GM12864 (cell line): ENCODE results near the gene FSTL4.

ENCODE experiments used
- DNase-seq: peaks from one replicate; pipeline ENCODE4 v3.0.0-alpha.2; 2011; ENCODE audit warnings: low read depth
- H3K4me3 ChIP-seq: 2 replicates; pipeline ENCODE4 v1.5.1; 2011; ENCODE audit warnings: mild to moderate bottlenecking, low read depth, low read length, control low read depth
- TF ChIP-seq, protein P1 (sequence below): IDR thresholded peaks from 2 replicates; pipeline ENCODE4 v1.5.1; 2011; ENCODE audit warnings: low read depth, mild to moderate bottlenecking, moderate library complexity, low read length, control low read depth, inconsistent platforms; ENCODE audit errors: missing control alignments

Gene FSTL4

DNA sequence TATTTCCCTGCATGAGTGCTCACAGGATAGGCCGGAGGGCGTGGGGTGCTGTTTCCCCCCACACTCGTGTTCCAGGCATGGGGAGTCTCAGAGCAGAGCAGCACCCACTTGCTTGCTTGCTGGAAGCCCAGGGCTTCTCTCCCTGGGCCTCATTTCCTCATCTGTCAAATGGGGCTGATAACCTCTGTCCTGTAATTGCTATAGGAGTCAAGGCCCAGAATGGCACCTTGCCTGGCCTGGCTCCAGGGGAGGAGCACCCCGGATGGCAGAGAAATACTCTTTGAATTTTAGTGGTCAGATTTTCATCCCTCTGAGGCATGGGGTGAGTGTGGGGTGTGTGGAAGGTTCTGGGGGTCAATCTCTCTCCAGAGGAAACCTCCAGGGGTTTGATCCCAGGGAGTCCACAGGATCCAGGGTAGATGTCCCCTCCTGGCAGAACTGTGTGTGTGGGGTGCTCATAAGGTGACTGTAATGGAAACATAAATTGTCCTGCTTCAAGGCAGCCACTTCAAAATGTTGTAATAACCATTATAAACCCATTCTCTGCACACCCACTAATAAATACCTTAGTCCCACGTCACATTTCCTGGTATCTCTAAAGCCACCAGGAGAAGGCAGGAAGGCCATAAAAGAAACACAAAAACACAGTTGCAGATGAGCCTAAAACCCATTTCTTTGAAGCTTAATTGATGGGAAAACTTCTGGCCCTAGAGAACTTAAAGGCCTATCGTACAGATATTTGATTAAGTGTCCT lies 272.2 kb downstream of the FSTL4 start:
- TF ChIP-seq, protein P1, sequence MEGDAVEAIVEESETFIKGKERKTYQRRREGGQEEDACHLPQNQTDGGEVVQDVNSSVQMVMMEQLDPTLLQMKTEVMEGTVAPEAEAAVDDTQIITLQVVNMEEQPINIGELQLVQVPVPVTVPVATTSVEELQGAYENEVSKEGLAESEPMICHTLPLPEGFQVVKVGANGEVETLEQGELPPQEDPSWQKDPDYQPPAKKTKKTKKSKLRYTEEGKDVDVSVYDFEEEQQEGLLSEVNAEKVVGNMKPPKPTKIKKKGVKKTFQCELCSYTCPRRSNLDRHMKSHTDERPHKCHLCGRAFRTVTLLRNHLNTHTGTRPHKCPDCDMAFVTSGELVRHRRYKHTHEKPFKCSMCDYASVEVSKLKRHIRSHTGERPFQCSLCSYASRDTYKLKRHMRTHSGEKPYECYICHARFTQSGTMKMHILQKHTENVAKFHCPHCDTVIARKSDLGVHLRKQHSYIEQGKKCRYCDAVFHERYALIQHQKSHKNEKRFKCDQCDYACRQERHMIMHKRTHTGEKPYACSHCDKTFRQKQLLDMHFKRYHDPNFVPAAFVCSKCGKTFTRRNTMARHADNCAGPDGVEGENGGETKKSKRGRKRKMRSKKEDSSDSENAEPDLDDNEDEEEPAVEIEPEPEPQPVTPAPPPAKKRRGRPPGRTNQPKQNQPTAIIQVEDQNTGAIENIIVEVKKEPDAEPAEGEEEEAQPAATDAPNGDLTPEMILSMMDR: no peak
- DNase-seq: no peak

DNA sequence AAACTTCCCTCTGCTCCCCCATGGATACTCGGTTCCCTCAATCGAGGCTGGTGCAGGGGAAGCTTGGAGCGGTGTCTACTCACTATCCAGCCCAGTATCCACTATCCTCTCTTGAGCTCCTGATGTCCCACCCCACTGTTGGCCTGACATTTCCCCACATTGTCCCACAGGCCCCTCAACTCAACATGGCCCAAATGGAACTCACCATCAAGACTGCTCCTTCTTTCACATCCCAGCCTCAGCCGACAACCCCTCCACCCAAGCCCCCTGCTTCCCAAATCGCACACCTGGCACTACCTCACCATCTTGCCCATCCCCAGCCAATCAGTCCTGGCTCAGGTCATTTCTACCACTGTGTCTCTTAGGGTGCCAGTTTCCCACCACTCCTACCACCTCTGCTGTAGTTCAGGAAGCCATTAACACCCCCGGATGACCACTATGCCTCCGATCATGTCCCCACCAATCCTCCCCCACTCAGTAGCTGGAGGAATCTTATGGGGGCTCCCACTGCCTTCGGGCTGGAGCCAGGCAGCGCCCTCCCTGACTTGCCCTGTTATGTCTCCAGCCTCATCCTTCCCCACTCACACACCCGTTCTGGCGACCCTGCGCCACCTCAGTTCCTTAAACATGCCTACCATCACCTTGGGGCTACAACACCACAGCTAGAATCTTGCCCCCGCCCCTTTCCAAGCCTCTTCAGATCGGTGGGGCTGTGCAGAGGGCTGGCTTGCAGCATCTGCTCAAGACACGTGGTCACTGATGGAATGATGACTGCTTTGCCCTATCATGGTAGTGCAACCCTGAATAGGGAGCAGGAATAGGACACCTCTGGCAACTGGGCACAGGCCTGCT lies 273.6 kb downstream of the FSTL4 start:
- no peak overlapping the region for H3K4me3 ChIP-seq
- DNase-seq: no peak
- TF ChIP-seq, protein P1: no peak

More for the DNA sequence above, 272.2 kb downstream of the FSTL4 start:
- no peak overlapping the region for H3K4me3 ChIP-seq

DNA sequence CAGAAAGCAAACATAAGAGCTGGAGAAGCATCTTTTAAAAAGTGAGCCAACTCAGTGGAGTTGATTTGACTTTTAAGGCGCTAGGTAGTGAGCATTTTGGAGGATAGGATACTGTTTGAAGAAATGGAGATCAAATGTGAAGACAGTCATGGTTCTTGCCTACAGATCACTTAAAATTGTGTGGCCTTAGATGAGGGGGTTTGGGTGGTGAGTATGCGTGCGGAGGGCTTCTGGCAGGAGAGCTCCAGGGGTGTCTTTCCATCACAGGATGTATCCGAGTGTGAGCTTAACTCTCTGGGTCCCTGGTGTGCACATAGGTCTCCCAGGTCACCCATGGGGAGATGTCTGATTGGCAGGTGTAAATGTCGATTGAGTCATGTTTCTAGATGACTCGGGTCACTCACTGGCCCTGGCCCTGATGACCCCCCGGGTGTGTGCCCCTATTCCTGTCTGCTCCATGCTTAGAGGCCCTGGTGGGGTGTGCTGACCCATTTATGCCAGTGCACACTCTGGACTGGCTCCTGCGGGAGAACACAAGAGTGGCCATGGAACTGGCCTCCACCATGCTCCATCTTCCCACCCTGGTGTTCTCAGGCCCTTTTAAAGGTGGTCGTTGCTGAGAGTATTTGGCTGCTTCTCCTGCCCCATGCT lies 274.4 kb downstream of the FSTL4 start:
- DNase-seq: no peak
- TF ChIP-seq, protein P1: no peak
- H3K4me3 ChIP-seq: no peak overlapping the region

DNA sequence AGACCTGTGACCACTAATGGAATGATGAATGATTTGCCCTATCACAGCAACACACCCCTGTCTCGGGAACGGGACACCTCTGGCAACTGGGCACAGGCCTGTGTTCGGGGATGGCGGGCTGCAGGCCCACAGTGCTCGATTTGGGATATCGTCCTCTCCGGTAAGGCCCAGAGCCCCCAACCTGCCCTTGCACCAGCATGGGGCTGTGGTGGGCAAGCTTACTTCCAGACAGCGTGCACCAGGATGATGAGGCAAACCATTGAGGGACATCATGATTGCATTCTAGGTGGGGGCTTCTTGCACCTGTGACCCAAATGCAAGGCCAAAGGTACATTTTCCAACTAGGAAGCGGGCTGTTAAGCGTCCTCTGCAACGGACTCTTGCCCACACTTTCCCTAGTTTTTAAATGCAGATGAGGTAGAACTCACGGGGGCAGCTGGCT lies 275.4 kb downstream of the FSTL4 start:
- DNase-seq: no peak
- no peak overlapping the region for H3K4me3 ChIP-seq
- TF ChIP-seq, protein P1: no peak

DNA sequence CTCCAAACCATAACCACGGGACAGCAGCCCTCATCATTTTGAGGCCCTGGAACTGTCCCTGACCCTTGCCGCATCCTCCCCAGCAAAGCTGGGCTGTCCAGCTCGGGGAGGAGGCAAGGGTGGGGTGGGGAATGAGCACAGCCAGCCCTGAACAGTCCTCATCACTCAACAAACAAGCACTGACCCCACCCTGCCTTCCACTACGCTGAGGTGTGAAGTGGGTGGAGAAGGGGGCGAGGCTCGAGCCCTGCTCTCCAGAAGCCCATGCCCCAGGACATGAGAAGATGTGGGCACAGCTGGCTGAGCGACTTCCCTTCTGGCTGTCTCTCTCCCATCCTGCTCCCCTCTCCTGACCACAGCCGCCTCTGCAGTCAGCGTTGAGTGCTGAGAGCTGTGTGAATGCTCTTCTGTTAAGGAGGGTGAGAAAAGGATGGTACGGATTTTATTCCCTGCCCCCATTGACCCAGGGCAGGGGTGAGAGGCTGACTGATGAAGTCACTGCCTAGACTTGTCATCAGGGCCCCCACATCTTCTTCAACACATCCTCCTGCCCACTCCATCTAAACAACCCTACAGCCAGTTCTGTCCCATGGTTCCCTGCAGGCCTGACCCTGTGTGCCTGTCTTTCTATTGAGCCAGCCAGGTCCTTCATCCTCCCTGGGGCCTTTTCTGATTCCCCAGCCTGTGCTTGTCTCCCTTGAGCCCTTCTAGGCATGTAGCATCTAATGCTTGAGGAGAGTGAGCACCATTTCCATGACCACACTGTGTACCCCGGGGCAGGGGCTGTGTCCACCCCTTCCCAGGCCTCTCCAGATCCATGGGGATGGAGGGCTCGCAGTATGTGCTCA lies 276.0 kb downstream of the FSTL4 start:
- H3K4me3 ChIP-seq: no peak overlapping the region
- TF ChIP-seq, protein P1: no peak
- DNase-seq: no peak

DNA sequence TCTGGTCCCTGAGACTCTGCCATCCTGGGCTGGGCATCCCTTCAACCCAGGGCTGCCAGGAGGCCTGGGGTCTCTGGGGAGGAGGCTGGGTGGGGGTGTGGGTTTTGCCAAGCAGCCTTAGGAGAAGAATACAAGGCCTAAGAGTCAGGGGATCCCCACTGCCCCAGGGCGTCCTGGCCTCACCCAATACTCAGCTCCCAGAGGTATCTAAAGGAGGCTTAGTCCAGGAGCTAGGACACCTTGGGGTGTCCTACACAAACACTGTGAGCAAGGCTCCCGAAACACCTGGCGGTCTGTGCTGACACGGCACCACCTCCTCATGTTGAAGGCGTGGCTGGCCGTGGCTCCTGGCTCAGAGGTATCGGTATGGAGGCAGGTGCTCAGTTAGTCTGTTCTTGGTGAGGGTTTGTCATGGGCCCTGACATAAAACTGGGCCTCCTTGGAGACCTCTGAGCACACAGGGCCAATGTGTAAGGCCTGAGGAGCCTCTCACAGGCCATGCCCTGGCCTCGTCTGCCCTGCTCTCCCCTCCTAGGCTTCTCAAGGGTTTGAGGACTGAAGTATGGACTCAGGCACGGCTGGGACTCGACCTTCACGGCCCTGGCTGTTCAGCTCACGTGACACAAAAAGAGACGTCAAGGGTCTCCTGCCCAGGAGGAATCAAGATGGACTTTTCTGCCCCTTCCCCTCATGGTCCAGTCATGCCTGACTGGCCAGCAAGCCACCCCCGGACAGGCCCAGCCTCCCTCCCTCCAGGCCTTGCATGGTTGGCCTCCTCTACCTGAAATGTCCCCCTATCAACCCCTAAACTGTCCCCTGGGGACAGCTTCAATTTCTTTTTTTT lies 277.3 kb downstream of the FSTL4 start:
- TF ChIP-seq, protein P1: no peak

More for the DNA sequence above, 277.3 kb downstream of the FSTL4 start:
- no peak overlapping the region for H3K4me3 ChIP-seq
- DNase-seq: no peak
